ENCODE measurements around the gene CPSF3. TPM values are rescaled to one million over a fixed set of nuclear protein-coding genes. Genes with fewer than 3 reads are reported as not detected.
"Not testable (repeated sequence)": the region's sequence is repeated elsewhere in the genome, so short reads cannot be mapped to it uniquely, and the experiment has no call there.

The CPSF3 gene
- total and polyA plus RNA-seq, 2 of the 8 experiments (the other 6 are each of a cell fraction or from before 2014, with no cell fraction given), result 44.5 to 93.3 TPM

GRCh38 chr2:9508931-9509330 is 85.5 kb downstream of the CPSF3 start (continued):
- TF ChIP-seq, protein P1, sequence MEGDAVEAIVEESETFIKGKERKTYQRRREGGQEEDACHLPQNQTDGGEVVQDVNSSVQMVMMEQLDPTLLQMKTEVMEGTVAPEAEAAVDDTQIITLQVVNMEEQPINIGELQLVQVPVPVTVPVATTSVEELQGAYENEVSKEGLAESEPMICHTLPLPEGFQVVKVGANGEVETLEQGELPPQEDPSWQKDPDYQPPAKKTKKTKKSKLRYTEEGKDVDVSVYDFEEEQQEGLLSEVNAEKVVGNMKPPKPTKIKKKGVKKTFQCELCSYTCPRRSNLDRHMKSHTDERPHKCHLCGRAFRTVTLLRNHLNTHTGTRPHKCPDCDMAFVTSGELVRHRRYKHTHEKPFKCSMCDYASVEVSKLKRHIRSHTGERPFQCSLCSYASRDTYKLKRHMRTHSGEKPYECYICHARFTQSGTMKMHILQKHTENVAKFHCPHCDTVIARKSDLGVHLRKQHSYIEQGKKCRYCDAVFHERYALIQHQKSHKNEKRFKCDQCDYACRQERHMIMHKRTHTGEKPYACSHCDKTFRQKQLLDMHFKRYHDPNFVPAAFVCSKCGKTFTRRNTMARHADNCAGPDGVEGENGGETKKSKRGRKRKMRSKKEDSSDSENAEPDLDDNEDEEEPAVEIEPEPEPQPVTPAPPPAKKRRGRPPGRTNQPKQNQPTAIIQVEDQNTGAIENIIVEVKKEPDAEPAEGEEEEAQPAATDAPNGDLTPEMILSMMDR (IDR thresholded peaks at IDR 0.05; ENCODE audit: control extremely low read depth in 1 of 3, insufficient read depth in 1 of 3, low read depth in 1 of 3, low read length in 3 of 3), result no peak
- no peak for TF ChIP-seq SP1 (IDR thresholded peaks at IDR 0.05; ENCODE audit: low read depth, low read length)

DNA sequence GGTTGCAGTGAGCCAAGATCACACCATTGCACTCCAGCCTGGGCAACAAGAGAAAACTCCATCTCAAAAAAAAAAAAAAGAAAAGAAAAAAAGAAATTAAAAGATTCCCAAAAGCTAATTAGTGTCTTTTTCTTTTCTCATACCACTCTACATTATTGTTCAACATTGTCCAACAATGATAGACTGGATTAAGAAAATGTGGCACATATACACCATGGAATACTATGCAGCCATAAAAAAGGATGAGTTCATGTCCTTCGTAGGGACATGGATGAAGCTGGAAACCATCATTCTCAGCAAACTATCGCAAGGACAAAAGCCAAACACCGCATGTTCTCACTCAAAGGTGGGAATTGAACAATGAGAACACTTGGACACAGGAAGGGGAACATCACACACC is 90.5 kb downstream of the CPSF3 start:
- H3K27ac ChIP-seq (ENCODE audit: low read depth, low read length); H3K4me2 ChIP-seq (ENCODE audit: insufficient read depth in 1 of 2, low read depth in 2 of 2, low read length in 2 of 2); H4K5ac ChIP-seq (ENCODE audit: insufficient read length, low read depth, low read length); H2BK15ac ChIP-seq (ENCODE audit: low read length); H3K9me3 ChIP-seq (ENCODE audit: insufficient read depth in 2 of 2, low read depth in 1 of 2, low read length in 1 of 2); FAIRE-seq; H2BK20ac ChIP-seq (ENCODE audit: low read length); H4K20me1 ChIP-seq (replicated peaks in 1 of 2; ENCODE audit: control insufficient read depth in 1 of 2, insufficient read depth in 2 of 2, low read length in 2 of 2); H3K14ac ChIP-seq (ENCODE audit: insufficient read length); H3K23ac ChIP-seq (ENCODE audit: insufficient read length); H3K79me2 ChIP-seq (ENCODE audit: control insufficient read depth in 1 of 2, insufficient read depth in 2 of 2, low read length in 2 of 2); H3K23me2 ChIP-seq (ENCODE audit: low read depth, low read length); H3K18ac ChIP-seq (ENCODE audit: extremely low read depth, low read length); H3K4me3 ChIP-seq (ENCODE audit: extremely low read depth in 1 of 4, insufficient read depth in 2 of 4, low read depth in 3 of 4, low read length in 4 of 4); H3K79me1 ChIP-seq (ENCODE audit: low read depth, low read length); H3K27me3 ChIP-seq (replicated peaks in 1 of 4; ENCODE audit: control insufficient read depth in 3 of 4, extremely low read depth in 1 of 4, insufficient read depth in 3 of 4, low read length in 3 of 4); DNase-seq (ENCODE audit: low read depth in 1 of 2, low spot score in 2 of 2); H2AFZ ChIP-seq (ENCODE audit: low read length); H3K4me1 ChIP-seq (replicated peaks in 1 of 4; ENCODE audit: control insufficient read depth in 3 of 4, insufficient read depth in 4 of 4, low read length in 3 of 4); H4K8ac ChIP-seq (ENCODE audit: extremely low read depth, insufficient read depth, low read length); H4K91ac ChIP-seq (replicated peaks; ENCODE audit: insufficient read length, low read length); H3K9ac ChIP-seq (replicated peaks in 1 of 4; ENCODE audit: extremely low read depth in 1 of 4, low read depth in 3 of 4, low read length in 3 of 4); H3K4ac ChIP-seq (replicated peaks; ENCODE audit: insufficient read length, low read depth, low read length); H2BK12ac ChIP-seq (ENCODE audit: low read depth, low read length); H2AK5ac ChIP-seq (ENCODE audit: low read depth, low read length); H2BK5ac ChIP-seq (ENCODE audit: low read depth, low read length); H2BK120ac ChIP-seq (replicated peaks; ENCODE audit: low read depth, low read length); H3K56ac ChIP-seq (replicated peaks; ENCODE audit: insufficient read length, low read depth, low read length); POLR2A ChIA-PET (ENCODE audit: partially characterized antibody): not testable (repeated sequence)
- 97% methylated on average over 3 of the region's 3 CpGs; no CpG with 5 or more reads in 1 of the 2 experiments for WGBS, 2 experiments (ENCODE audit: extremely low coverage in 1 of 2, insufficient coverage in 1 of 2, insufficient read length in 1 of 2, insufficient replicate concordance in 2 of 2, low coverage in 1 of 2, low lambda C conversion rate in 2 of 2, missing lambda C conversion rate in 1 of 2)
- H3K36me3 ChIP-seq (ENCODE audit: control insufficient read depth in 2 of 4, insufficient read depth in 4 of 4, low read length in 3 of 4), result peaks cover 0 to 13% (median 4%) of the 10 kb centered on the region in 4 experiments; a peak in 3 of 8 replicates
- CTCF ChIA-PET (ENCODE audit: partially characterized antibody), result interaction anchor here (2.1 kb wide), 1 partner anchor 20 kb away, joined by 7 read pairs; no protein-coding TSS in a partner anchor
